HG02623 (cell line): ENCODE results near the gene ZNF133.
"Not testable (repeated sequence)": the region's sequence is repeated elsewhere in the genome, so short reads cannot be mapped to it uniquely, and the experiment has no call there.

Experiments used
- ATAC-seq: cut with Tn5 transposase; IDR thresholded peaks from one replicate; pipeline ENCODE4 v1.9.1; 2021; ENCODE audit warnings: moderate library complexity; ENCODE audit not compliant: unreplicated experiment

Gene ZNF133

DNA sequence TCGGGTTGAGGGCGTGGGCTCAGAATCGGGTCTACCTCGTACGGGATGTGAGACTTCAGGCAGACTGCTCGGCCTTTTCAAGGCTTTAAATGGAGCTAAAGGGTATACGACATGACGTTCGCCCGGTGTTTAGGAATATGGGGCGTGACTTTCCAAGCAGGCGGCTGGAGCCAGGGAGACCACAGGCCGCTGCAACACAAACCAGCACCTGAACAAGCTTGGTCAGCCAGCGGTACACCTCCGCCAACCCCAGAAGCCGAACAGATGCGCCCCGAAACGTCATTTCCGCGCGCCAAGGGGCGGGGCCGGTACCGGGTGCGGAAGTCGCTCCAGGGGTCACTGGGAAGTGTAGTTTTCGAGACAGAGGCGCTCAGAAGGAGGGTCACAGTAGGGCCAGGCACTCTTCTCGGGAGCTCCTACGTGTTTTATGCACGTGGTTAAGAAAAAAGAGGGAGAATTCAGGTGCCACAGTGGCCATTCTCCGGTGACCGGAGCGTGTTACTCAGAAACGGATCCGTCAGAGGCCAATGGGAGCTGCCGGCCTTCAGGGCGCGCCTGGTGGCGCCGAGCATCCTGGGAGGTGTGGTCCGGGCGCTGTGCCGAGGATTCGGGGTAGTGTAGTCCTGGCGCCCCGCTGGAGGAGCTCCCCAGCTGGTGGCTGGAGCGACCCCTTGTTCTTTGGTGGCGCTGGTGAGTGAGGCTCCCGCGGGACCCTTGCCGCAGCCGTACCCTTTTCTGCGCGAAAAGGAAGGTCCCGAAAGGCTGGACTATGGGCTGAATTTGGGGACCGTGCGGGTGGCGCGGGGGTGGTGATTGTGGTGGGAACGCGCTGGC, at the start of gene ZNF133:
TSS of gene ZNF133 (plus strand) at position 613 of the 834 bp plus-strand sequence. CDS start 17,160 bp downstream, outside the sequence.
- peak; percentile 94 for ATAC-seq

DNA sequence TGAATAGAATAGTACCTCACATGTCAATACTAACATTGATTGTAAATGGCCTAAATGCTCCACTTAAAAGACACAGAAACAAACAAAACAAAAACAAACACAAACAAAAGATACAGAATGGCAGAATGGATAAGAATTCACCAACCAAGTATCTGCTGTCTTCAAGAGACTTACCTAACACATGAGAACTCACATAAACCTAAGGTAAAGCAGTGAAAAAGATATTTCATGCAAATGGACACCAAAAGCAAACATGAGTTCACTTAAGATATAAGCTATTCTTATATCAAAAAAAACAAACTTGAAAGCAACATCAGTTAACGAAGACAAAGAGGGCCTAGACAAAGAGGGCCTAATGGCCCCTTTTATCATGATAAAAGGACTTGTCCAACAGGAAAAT, 47.3 kb upstream of the ZNF133 start:
- no peak for ATAC-seq

DNA sequence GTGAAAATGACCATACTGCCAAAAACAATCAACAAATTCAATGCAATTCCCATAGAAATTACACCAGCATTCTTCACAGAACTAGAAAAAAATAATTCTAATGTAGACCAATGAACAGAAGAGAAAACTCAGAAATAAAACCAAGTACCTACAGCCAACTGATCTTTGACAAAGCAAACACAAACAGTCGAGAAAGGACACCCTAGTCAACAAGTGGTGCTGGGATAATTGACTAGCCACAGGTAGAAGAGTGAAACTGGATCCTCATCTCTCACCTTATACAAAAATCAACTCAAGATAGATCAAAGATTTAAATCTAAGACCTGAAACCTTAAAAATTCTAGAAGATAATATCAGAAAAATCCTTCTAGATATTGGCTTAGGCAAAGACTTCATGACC, 44.5 kb upstream of the ZNF133 start:
- ATAC-seq, result no peak

DNA sequence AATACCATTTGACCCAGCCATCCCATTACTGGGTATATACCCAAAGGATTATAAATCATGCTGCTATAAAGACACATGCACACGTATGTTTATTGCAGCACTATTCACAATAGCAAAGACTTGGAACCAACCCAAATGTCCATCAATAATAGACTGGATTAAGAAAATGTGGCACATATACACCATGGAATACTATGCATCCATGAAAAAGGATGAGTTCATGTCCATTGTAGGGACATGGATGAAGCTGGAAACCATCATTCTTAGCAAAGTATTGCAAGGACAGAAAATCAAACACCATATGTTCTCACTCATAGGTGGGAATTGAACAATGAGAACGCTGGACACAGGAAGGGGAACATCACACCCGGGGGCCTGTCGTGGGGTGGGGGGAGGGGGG, 39.8 kb upstream of the ZNF133 start:
- not testable (repeated sequence) for ATAC-seq

DNA sequence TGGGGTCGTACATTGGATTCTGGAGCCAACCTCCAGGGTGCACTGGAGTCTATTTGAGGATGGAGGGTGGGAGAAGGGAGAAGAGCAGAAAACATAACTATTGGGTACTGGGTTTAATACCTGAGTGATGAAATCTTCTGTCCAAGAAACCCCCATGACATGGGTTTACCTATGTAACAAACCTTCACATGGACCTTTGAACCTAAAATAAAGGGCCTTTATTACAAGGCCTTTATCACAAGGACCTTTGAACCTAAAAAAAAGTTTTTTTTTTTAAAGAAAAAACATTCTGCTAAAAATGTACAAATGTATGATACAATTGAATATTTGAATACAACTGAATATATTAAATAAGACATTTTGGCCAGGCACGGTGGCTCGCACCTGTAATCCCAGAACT, 38.1 kb upstream of the ZNF133 start:
- ATAC-seq, result no peak

DNA sequence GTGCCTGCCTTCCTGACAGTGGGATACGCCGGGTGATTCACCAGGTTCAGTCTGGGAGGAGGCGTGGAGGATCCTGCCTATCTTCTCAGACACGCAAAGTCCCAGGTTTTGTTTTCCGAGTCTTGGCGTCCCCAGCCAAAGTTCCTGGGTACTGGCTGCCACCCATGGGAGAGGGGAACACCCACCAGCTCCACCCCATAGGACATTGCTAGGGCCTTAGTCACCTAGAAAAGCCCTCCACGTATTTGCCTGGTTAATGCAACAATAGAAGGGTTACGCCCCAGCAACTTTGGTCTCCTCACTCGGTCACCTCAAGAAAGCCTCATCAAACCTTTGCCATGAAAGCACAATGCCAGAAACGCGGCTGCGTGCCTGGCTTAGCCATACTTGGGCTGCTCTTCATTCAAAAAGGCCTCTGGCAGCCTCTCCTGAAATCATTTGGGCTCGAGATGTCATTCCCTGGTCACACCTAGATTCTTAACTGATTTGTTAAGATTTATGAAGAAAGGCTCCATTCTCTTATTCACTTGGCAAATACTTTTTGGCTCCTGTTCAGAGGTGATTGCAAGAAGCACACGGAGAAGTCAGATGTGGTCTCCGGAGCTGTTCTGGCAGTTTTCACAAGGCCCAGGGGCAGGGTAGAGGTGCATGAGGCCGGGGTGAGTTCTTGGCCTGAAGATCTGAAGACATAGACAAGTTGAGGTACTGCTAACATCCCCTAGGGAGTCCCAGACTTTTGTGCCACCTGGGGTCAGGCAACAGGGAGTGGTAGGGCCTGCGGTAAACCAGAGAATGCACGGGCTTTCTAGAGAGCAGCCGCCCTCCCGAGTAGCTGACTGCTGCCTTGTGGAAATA, 35.5 kb upstream of the ZNF133 start:
- ATAC-seq, result no peak

DNA sequence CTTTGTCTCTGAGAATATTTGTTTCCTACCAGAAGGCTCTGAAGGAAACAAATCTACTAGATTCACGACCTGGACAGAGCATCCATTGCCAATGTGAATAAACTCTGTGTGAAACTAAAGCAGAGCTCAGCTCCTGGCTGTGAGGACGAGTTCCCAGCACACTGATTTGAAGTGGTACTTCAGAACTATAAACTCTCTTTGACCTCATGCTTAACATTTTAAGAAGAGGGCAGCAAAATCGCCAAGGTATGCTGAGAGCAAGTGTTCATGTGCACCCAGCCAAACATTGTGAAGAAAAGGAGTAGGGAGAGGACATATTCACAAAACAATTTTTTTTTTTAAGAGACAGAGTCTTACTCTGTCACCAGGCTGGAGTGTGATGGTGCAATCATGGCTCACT, 33.7 kb upstream of the ZNF133 start:
- no peak for ATAC-seq

DNA sequence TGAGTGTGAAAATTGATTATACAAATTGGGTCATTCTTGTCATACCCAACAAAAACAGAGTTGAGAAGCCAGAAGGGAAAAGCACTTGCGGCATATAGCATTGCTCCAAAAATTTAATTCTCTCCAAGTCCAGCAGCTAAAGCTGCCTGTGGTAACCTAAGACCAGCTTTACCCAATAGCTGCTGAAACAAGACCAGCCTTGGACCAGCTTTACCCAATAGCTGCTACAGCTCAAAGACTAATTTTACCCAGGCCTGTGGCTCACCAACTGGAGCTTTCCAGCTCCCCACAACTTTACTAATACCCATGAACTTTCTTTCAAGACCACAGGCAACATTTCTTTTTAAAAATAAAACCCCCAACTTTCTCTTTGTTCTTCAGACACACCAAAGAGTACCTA, 32.8 kb upstream of the ZNF133 start:
- ATAC-seq, result no peak

DNA sequence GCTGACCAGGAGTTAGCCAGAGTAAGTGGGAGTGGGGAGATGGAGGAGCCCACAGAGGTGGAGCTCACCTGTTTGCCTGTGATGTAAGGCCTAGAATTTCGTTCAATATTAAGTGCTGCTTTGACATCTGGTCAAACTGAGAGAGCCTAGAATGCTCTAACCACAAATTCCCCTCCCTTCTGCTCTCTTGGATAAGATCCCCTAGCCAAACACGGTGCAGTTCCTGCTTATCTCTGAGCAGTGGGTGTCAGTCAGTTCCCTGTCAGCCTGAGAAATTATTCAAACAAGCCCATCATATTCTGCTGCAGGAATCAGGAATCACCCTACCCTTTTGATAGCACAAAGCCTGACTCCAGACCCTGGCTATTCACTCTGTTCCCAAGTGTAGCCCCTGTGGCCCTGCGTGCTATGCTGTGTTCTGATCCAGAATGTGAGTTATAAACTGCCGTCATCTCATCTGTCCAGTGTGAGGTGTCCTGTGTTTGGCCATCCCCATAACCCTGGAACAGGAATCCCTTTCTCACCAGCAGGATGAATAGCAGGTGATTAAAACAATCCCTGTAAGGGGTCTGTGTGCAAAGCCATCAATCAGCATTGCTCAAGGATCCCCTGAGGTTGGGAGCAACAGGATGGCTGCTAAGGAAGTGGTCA, 31.8 kb upstream of the ZNF133 start:
- ATAC-seq, result no peak

DNA sequence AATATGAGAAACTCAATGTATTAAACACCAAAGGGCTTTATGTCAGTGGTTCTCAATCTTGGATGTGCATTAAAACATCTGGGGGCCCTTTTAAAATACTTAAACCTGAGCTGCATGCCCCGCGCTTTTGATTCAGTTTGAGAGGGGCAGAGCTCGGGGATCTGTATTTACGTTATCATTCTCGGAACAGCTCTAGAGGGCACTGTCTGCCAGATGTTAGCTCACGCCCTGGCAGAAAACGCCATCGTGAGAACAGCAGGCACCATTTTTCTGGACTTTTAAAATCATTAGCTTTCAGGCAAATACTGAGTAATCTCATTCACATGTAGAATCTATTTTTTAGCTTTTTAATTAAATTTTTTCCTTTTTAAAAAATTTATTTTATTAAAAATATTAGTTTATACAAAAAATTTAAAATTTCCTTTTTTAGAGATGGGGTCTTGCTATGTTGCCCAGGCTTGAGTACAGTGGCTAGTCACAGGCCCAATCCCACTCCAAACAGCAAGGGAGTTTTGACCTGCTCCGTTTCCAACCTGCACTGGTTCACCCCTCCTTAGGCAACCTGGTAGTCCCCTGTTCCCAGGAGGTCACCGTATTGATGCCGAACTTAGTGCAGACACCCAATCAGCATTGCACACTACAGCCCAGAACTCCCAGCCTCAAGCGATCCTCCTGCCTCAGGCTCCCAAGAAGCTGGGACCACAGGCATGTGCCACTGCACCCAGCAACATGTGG, 30.0 kb upstream of the ZNF133 start:
- no peak for ATAC-seq

DNA sequence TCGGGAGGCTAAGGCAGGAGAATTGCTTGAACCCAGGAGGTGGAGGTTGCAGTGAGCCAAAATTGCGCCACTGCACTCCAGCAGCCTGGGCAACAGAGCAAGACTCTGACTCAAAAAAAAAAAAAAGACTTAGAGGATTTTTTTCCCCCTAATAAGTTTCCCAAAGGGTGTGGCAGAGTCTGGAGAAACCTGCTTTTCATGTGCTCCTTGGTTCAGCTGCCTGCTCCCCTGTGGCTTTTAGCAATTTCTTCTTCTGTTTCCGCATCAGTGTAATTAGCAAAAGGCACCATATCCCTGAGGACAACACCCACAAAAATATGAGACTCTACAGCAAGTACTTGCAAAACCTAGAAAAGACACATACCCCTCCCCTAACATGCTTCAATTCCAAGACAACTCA, 28.6 kb upstream of the ZNF133 start:
- ATAC-seq, result no peak

DNA sequence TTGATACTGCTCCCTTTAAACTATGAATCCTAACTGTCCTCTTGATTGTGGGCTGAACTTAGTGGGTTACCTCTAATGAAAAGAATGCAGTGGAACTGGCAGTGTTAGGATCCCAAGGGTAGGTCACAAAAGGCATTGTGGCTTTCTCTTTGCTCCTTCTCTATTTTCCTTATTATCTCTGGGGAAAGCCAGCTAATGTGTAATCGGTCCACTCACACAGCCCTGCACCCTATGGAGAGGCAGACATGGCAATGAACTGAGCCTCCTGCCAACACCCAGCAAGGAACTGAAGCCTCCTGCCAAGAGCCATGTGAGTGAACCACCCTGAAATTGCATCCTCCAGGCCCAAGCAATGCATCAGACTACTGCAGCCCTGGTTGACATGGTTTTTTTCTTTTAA, 24.6 kb upstream of the ZNF133 start:
- no peak for ATAC-seq

DNA sequence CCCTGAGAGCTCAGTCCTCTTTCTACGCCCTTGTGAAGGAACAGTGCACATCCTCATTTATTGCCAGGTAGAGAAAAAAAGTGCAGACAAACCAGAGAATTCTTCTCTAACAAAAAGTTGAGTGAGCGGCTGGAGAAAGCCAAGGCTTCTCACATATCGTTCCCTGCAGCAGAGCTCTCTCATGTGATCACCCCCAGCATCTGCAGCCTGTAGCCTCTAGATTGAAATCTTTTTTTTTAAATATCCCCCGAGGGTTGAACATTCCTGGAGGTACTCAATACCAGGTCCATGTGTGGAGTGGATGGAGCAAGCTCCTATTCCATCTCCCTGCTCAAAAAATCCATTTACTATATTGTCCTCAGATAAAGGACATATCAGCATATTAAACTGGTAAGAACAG, 22.9 kb upstream of the ZNF133 start:
- ATAC-seq, result no peak

DNA sequence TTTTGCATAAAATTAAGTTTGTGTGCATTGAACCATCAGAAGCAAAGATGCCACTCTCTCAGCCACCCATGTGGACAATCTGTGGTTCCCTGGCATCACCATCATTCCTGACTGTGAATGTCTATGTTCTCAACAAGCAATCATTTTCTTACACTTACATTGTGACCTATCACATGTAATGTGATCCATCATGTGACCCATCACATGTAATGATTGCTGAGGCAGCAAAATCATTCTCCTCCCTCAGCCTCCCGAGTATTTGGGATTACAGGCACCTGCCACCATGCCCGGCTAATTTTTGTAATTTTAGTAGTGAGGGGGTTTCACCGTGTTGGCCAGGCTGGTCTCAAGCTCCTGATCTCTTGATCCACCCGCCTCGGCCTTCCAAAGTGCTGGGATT, 22.0 kb upstream of the ZNF133 start:
- no peak for ATAC-seq

DNA sequence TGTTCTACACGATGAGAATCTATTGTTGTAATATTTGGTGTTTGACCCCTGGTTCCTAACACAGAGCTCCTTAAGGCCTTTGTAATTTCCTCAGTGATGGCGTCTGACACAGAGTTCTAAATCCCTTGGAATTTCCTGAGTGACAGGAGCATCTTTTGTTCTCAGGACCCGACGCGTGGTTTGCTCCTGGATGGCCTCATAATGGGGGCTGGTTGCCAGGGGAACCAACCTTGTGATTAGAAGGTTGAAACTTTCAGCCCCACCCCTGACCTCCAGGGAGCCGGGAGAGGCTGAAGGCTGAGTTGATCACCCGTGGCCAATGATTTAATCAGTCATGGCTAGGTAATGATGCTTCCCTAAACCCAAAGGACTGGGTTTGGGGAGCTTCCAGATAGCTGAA, 20.5 kb upstream of the ZNF133 start:
- ATAC-seq, result no peak

DNA sequence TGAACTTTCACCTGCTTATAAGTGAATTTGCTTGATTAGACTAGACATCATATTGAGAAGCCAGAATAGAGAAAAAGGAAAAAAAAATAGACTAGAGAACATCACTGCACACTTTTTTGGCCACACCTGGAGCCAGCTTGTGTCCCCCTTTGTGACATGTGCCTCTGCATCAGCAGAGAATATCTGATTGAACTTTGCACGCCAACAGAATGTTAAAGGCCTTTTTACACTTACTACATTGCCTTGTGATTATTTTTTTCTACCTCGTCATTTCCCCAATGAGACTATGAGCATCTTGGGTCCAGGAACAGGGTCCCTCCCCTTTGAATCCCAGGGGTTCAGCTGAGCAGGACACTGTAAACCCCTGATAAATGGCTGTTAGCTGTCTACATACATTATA, 17.2 kb upstream of the ZNF133 start:
- no peak for ATAC-seq

DNA sequence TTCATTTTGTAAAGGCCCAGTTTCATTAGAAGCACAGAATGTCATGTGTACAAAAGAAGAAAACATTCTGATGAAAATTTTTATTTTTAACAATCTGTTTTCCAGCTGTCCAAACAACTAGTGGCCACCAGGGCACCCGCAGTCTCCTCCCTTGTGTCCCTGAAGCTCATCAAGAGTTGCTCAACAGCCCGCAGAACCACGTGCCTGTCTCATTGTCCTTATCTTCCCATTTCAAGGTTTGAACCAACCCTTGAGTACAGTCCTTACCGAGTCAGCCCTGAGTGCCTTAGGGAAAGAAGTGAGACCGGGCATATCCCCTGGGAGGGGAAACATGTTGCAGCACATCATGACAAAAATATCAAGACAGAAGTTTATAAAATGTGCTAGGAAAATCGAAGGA, 15.9 kb upstream of the ZNF133 start:
- ATAC-seq, result no peak

DNA sequence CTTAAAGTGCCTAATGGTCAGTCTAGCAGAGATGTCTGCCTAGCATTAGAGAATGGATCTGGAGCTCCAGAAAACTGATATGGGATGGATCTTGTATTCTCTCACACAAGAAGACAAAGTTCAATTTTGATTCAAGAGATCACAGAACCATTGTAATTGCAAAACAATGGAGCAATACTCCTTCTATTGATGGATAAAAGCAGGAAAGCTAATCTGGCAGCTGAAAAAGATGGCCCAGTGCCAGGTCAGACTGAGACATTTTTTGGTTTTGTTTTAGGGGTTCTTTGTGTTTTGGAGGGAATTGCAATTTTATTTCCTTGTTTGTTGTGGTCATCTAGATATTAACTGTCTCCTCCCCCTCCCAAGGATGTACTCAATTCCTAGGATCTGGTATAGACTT, 14.6 kb upstream of the ZNF133 start:
- ATAC-seq, result no peak

DNA sequence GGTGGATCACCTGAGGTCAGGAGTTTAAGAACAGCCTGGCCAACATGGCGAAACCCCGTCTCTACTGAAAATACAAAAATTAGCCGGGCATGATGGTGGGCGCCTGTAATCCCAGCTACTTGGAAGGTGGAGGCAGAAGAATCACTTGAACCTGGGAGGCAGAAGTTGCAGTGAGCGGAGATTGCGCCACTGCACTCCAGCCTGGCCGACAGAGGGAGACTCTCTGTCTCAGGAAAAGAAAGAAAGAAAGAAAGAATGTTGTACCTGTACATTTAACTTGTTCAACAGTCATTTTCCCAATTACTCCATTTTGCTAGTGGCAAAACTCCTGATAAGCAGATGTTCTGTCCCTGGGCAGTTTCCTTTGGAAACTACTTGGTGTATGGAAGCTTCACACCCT, 12.4 kb upstream of the ZNF133 start:
- ATAC-seq, result not testable (repeated sequence)

DNA sequence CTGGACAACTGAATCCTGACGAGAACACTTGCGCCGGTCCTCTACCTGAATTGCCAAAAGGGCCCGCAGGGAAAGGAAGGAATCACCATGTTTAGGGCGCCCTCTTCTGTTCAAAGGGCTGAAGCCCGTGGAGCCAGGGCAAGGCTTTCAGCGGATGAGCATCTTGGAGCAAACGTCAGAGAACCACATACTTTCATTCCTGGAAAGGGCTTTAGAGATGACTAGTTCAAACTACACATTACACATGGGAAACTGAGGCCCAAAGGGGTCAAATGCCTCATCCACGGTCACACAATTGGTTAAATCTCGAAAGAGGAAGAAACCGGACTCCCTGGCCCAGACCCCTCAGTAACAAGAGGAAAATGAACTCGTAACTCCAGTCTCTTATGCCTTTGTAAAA, 11.5 kb upstream of the ZNF133 start:
- ATAC-seq, result no peak

DNA sequence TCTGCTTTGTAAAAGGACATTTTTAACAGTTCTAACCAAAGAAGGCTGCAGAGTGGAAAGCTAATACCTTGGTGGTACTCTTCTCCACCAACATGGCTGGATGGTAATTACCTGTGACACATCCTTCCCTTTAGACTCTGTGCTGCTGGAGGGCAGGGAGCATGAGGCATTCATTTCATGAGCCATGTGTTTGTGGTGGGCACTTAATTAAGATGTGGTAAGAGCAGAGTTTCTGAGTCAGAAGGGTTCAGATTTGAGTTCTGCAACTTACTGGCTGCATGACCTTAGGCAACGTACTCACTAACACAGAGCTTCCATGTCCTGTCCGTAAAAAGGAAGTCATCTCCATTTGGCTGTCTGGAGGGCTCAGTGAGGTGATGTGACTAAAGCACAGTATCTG, 9.1 kb upstream of the ZNF133 start:
- ATAC-seq, result no peak
